Stimulated activated CD8-positive, alpha-beta memory T cell treated with anti-CD3 and anti-CD28 coated beads, Interleukin-15, amount 100 ng/mL, for 1 hour (primary cell): ENCODE measurements around the gene EGFLAM.

ENCODE experiments used
- DNase-seq: peaks from one replicate; pipeline ENCODE4 v3.0.0-alpha.2; 2020; ENCODE audit warnings: low read depth

The EGFLAM gene

GRCh38 chr5:38448568-38449350, 190.4 kb downstream of the EGFLAM start:
- DNase-seq = no peak

- DNase-seq = no peak
Observed at GRCh38 chr5:38450627-38451026, 192.3 kb downstream of the EGFLAM start.

DNA sequence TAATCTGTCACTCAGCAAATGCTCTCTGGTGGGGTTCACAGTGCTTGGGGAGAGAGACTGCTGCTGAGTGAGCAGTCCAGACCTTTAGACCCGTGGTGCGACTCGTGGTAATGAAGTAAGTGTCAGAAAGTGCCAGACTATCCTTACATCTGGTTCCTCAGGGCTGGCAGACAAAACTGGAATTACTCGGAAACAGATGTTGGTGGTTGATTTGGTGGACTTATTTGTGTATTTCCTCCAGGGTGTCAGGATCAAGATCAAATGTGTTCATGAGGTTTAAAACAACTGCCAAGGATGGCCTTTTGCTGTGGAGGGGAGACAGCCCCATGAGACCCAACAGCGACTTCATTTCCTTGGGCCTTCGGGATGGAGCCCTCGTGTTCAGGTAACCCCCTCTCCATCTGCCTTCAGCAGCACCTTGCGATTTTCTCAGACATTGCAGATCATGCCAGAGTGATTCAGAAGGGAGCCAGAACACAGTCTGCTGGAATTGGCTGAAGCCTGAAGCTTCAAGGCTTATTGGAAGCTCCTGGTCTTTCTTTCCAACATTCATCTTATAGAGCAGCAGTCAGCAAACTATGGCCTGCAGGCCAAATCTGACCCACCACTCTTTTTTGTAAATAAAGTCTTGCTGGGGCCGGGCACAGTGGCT, 192.8 kb downstream of the EGFLAM start:
- no peak for DNase-seq

GRCh38 chr5:38452201-38452600, 193.8 kb downstream of the EGFLAM start:
- DNase-seq = no peak

DNA sequence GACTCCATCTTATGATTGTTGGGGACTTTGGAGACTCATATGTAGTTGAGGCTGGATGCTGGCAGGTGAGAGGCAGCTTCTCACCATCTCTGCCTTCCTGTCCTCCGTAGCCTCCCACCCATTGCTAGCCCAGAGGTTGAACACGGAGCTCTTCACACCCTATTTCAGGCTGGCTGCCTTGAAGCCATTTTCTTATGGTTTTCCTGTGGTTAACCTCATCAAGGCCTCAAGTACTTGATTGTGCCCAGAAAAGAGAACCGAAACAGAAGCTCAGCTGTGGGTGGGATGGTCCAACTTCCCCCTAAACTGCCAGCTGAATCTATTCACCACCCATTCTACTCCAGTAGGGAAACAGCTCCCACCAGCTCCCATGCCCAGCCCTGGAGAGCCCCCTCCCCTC, 195.1 kb downstream of the EGFLAM start:
- DNase-seq = no peak

DNA sequence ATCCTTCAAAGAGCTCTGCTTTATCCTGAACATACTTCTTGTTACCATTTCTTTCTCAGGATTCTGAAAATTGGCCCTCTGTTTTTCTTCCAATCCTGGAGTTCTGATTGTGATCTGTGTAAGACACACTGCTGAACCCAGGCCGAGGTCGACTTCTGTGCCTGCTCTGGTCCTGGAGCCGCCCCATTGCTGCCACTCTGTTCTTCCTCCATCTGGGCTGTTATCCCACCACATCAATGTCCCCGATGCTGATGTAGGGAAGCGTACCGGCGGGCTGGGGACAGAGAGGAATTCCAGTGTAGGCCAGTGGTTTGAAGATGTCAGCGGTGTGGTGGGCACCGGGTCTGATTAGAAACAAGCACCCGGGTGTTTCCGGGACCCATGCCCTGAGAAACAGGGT, 195.6 kb downstream of the EGFLAM start:
- DNase-seq = no peak

GRCh38 chr5:38455796-38456330, 197.5 kb downstream of the EGFLAM start:
- no peak for DNase-seq

DNA sequence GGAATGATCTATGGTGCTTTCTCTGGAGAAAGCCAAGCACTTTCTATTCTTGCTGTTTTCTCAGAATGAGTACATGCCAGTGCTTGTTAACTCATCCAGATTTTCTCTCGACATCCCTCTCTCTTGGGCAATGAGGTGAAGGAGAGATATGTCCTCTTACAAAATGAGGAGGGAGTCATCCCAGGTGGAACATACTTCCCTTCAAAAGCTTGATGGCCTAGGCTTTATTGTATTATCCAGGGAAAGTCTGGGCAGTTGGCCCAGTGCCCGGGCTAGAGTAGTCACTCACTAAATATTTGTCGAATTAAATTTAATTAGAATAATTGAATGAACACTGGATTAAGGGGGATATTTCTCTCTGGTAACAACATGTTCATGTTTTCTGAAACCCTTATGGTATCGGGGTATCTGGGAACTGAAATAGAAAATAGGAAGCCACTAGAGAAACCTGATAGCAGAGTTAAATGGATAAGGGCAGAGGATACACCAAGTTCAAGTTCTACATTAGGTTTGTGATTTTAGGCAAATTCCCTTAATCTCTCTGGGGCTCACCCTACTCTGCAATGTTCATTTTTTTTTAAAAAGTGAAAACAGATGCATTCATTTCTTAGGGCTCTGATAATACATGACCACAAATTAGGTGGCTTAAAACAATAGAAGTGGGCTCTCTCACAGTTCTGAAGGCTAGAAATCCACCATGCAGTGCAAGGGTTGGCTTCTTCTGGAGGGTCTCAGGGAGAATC, 198.5 kb downstream of the EGFLAM start:
- DNase-seq = no peak

GRCh38 chr5:38458174-38458573, 199.8 kb downstream of the EGFLAM start:
- DNase-seq = no peak

GRCh38 chr5:38462976-38463633, 204.7 kb downstream of the EGFLAM start:
- DNase-seq = no peak

DNA sequence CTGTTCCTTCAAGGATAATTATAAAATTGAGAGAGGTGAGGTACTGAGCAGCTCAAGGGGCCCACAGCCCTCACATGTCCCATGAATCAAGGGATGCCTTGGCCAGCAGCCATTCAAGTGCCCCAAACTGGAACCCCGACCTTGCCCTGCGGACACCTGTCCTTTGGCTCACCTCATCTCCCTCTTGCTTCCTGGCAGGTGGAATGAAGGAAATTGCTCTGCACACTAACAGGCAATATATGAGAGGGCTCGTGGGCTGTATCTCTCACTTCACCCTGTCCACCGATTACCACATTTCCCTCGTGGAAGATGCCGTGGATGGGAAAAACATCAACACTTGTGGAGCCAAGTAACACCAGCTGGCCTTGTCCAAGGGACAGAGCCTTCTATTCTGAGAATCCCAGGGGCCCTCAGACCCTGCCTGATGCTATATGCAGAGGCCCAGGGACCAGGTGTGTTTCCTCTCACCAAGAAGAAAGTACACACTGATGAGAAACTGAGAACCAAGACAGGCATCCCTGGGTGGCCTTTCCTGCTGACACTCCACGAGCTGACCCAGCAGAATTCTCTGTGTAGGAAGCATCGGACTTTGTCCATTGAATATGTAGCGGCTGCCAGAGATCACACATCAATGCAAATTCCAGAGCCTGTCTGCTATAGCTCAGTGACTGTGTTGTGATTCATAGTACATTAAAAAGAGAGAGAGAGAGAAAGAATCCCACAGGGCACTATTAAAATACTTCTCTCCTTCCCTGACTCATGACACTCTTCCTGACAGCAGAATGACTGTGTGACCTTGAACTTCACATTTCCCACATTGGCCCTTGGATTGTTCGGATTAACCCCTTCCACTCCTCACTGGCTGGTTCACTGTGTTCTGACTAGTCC, 205.5 kb downstream of the EGFLAM start:
- DNase-seq = no peak

DNA sequence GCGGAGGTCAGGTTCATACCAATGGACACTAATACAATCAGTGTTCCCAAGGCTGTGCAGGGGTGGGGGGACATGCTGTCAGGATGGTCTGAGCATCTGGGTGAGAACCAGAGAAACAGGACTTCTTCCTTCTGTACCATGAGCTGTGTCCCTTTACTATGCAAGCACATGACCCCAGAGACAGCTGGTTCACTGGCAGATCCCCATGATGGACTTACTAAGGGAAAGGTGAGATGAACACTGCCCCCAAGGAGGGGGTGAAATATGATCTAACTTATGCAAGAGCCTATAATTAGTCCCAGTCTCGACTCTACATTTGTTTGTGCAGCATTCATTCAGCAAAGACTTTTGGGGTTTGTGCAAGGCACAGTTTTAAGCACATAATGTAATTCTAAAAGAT, 206.7 kb downstream of the EGFLAM start:
- no peak for DNase-seq

GRCh38 chr5:38465702-38466423, 207.5 kb downstream of the EGFLAM start:
- no peak for DNase-seq

DNA sequence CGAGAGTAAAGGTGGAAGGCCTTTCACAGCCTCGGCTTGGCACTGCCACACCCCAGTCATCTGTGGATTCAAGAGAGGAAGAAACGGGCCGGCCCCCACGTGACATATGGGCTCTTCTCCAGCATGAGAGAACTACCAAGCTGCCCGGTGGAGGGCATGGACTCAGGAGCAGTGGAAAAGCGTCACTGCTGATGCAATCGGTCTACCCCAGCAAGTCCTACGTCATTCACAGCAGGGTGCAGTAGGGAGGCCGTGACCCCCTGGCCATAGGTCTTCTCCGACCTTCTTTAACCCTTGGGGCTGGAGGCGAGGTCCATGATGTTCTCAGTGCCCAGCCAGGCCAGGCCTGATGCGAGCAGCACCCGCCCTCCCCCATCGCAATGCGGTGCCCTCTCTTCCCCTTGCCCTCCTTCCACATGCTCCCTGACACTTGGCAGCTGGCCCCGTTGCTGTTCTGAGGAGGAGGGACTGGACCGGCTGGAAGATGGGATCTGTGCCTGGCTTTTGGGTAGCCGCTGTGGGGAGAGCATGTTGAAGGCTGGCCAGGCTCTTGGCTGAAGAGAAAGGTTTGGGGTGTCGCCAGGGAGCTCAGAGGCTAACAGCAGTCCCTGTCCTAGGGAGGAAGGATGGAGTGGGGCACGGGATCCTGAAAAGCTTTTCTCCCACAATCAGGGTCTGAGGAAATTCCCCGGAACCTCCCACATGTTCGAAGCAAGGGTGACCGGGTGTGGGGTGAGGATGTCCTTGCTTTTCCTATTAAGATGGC, 208.2 kb downstream of the EGFLAM start:
- no peak for DNase-seq

DNA sequence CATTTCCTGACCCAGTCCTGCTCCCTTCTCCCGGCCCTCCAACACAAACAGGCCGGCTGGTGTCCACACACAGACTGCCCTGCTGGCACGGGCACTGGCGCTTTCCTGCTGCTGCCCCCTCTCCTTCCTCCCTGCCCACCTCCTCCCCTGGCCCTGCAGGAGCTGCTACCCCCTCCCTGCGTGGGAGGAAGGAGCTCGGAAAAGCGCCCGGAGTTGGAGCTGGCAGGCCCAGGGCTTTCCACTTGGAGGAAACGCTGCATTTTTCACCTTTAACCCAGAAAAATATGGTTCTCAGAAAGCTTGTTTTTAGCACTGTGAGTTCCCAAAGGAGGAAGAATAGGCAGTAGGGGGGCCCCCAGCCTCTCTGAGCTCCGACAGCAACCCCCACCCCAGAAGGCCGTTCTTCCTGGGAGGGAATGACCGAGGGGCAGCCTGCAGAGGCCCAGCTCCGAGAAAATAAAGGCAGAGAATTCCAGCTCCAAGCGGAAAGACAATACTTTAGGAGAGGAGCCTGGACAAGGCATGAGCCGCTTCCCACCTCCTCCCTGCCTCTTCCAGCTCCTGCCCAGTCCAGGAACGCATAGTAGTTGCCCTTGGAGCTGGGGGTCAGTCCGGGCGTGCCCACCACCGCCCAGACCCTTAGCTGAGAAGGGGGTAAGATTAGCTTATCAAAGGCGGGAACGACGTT, 209.1 kb downstream of the EGFLAM start:
- DNase-seq = no peak

DNA sequence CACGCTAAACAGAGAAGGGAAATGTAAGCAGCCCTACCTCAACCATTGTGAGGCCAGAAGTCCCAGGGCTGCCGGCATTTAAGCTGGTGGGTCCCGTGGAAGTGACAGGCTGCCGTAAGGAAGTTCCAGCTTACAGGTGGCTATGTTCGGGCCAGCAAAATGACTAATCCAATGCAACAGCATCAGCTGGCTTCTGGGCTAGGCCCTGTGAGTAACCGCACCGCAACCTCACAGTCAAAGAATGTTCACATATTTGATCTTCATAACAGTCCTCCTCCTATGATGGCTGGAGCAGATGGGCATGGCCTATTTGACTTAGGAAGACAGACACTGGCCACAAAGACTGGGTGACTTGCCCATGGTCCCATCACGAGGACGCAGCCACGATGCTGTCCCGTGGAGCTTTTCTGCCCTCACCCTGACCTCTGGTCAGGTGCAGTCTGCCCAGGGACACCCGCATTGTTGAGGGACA, 209.9 kb downstream of the EGFLAM start:
- DNase-seq = no peak

GRCh38 chr5:38468978-38469706, 210.8 kb downstream of the EGFLAM start:
- DNase-seq = no peak

GRCh38 chr5:38469707-38470267, 211.4 kb downstream of the EGFLAM start:
- no peak for DNase-seq
